ENCODE data around the gene ANGPTL3. TPM values are rescaled to one million over a fixed set of nuclear protein-coding genes. Genes with fewer than 3 reads are reported as not detected.

The ANGPTL3 gene
- total RNA-seq, 1 donor from 2014 or later: not detected

DNA sequence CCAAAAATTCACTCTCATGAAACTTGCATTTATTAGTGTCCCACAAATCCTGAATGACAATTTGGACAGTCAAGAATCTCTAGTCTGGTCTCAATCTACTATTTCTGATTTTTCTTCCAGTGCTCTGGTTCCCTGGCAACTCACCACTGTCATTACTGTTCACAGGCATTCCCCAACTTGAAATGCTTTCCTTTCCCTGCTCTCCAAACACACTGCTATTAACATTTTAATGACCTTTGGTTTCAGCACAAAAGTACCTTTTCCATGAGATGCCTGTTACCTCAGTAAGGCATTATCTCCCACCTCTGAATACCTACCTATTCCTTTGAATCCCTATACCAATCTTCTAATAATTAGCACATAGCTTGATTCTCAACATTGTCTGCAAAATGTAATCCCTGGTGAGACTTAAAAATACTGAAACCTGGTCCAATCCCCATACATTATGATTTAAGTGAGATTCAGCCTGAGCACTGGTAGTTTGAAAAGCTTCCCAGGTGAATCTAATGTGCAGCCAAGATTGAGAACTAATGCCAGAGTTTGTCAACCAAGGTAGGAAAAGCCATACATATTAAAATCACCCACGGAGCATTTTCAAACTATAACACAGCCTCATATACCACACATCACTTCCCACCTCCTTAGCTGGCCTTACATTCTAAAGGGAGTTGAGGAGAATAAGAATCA, 11.7 kb upstream of the ANGPTL3 start:
- no peaks in the 10 kb centered on the region for H3K36me3 ChIP-seq (ENCODE audit: control insufficient read depth, insufficient read depth, low read length)
- no peak for FAIRE-seq
- H3K27me3 ChIP-seq (ENCODE audit: control insufficient read depth, insufficient read depth, low read length): no peaks in the 10 kb centered on the region
- DNase-seq (ENCODE audit: low read depth): no peak
- TF ChIP-seq, protein P1, sequence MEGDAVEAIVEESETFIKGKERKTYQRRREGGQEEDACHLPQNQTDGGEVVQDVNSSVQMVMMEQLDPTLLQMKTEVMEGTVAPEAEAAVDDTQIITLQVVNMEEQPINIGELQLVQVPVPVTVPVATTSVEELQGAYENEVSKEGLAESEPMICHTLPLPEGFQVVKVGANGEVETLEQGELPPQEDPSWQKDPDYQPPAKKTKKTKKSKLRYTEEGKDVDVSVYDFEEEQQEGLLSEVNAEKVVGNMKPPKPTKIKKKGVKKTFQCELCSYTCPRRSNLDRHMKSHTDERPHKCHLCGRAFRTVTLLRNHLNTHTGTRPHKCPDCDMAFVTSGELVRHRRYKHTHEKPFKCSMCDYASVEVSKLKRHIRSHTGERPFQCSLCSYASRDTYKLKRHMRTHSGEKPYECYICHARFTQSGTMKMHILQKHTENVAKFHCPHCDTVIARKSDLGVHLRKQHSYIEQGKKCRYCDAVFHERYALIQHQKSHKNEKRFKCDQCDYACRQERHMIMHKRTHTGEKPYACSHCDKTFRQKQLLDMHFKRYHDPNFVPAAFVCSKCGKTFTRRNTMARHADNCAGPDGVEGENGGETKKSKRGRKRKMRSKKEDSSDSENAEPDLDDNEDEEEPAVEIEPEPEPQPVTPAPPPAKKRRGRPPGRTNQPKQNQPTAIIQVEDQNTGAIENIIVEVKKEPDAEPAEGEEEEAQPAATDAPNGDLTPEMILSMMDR (IDR thresholded peaks at IDR 0.05; ENCODE audit: insufficient read depth, low read length, severe bottlenecking): no peak
- no peak overlapping the region for H3K4me3 ChIP-seq (ENCODE audit: low read depth, low read length)

DNA sequence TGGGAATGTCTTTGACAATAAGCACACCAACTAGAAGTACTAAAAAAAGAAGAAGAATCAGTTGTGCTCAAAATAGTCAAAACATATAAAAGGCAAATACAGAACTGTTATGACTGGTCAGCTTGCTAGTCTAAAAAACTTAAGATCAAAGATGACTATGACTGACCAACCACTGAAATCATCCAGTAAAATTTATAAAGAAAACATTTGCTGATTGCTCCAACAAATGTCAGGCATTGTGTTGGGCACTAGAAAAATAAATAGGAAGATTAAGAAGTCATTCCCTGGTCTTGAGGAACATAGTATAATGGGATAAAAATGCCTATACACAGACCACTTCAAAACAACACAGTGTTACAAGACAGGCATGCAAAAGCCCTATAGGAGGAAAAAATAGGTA, 9.3 kb upstream of the ANGPTL3 start:
- no peak for FAIRE-seq
- no peak for DNase-seq (ENCODE audit: low read depth)
- no peak overlapping the region for H3K4me3 ChIP-seq (ENCODE audit: low read depth, low read length)
- H3K27me3 ChIP-seq (ENCODE audit: control insufficient read depth, insufficient read depth, low read length): no peaks in the 10 kb centered on the region
- TF ChIP-seq, protein P1 (IDR thresholded peaks at IDR 0.05; ENCODE audit: insufficient read depth, low read length, severe bottlenecking): no peak
- no peaks in the 10 kb centered on the region for H3K36me3 ChIP-seq (ENCODE audit: control insufficient read depth, insufficient read depth, low read length)

DNA sequence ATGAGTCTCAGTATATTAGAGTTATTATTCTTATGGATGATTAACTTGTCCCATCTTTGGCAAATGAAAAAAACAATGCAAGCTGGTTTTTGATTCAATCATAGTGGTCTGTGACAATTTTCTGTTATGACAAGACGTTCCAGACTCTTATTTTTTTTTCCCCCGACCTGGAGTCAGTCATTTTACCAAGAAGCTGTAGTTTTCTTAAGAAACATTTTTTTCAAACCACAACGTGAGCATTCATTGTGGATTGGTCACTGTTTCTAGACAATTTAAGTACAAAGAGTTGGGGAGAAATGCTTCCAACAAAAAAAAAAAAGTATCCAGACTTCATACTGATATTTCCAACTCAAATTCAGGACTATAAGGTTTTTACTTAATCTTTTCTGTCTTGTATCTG, 8.0 kb upstream of the ANGPTL3 start:
- Histone ChIP-seq H3K27me3 (ENCODE audit: control insufficient read depth, insufficient read depth, low read length) (no peaks in the 10 kb centered on the region), H3K36me3 (ENCODE audit: control insufficient read depth, insufficient read depth, low read length) (no peaks in the 10 kb centered on the region), H3K4me3 (ENCODE audit: low read depth, low read length) (no peak overlapping the region)
- DNase-seq (ENCODE audit: low read depth) (no peak), FAIRE-seq (no peak)
- TF ChIP-seq, protein P1 (IDR thresholded peaks at IDR 0.05; ENCODE audit: insufficient read depth, low read length, severe bottlenecking): no peak

DNA sequence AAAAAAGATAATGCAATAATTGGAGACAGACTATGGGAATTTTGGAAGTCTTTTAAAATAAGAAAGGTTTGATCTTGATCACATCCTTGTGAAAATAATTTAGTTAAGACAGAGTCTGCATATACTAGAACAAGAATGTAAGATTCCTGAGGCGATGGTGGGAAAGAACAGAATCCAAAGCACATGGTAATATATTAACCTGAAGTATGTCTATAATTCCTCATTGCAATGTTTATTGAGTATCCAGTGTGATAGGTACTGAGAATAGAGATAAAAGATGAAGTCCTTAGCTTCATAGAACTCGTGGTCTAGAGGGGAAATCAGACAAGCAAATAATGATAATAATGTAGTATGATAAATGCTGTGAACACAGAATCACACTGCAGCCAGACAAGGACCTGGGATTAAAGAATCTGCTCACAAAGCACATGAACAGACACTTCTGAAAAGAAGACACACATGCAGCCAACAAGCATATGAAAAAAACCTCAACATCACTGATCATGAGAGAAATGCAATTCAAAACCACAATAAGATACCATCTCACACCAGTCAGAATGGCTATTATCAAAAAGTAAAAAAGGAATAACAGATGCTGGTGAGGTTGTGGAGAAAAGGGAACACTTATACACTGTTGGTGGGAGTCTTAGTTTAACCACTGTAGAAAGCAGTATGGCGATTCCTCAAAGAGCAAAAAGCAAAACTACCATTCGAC, 6.9 kb upstream of the ANGPTL3 start:
- H3K27me3 ChIP-seq (ENCODE audit: control insufficient read depth, insufficient read depth, low read length): no peaks in the 10 kb centered on the region
- FAIRE-seq: no peak
- no peak overlapping the region for H3K4me3 ChIP-seq (ENCODE audit: low read depth, low read length)
- no peak for DNase-seq (ENCODE audit: low read depth)
- TF ChIP-seq, protein P1 (IDR thresholded peaks at IDR 0.05; ENCODE audit: insufficient read depth, low read length, severe bottlenecking): no peak
- H3K36me3 ChIP-seq (ENCODE audit: control insufficient read depth, insufficient read depth, low read length): no peaks in the 10 kb centered on the region

DNA sequence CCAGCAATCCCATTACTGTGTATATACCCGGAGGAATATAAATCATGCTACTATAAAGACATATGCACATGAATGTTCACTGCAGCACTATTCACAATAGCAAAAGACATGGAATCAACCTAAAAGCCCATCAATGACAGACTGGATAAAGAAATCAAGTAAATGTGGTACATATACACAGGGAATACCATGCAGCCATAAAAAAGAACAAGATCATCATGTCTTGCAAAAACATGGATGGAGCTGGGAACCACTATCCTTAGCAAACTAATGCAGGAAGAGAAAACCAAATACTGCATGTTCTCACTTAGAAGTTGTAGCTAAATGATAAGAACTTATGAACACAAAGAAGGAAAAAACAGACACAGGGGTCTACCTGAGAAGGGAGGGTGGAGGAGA, 6.4 kb upstream of the ANGPTL3 start:
- Histone ChIP-seq H3K27me3 (ENCODE audit: control insufficient read depth, insufficient read depth, low read length) (no peaks in the 10 kb centered on the region), H3K4me3 (ENCODE audit: low read depth, low read length) (no peak overlapping the region), H3K36me3 (ENCODE audit: control insufficient read depth, insufficient read depth, low read length) (no peaks in the 10 kb centered on the region)
- TF ChIP-seq, protein P1 (IDR thresholded peaks at IDR 0.05; ENCODE audit: insufficient read depth, low read length, severe bottlenecking): no peak
- FAIRE-seq (no peak), DNase-seq (ENCODE audit: low read depth) (no peak)

Measured in bronchial epithelial cell (primary cell).